ENCODE data around the gene STK31. TPM values are rescaled to one million over a fixed set of nuclear protein-coding genes. Genes with fewer than 3 reads are reported as not detected.
"Not testable (repeated sequence)": the region's sequence is repeated elsewhere in the genome, so short reads cannot be mapped to it uniquely, and the experiment has no call there.

Gene STK31
- total RNA-seq, 2 donors from 2014 or later: 1.4 to 1.6 TPM

GRCh38 chr7:23768022-23768421, 58.0 kb downstream of the STK31 start:
- H3K4me1 ChIP-seq (ENCODE audit: control insufficient read depth, insufficient read depth, low read length): no peaks in the 10 kb centered on the region
- TF ChIP-seq, protein P1, sequence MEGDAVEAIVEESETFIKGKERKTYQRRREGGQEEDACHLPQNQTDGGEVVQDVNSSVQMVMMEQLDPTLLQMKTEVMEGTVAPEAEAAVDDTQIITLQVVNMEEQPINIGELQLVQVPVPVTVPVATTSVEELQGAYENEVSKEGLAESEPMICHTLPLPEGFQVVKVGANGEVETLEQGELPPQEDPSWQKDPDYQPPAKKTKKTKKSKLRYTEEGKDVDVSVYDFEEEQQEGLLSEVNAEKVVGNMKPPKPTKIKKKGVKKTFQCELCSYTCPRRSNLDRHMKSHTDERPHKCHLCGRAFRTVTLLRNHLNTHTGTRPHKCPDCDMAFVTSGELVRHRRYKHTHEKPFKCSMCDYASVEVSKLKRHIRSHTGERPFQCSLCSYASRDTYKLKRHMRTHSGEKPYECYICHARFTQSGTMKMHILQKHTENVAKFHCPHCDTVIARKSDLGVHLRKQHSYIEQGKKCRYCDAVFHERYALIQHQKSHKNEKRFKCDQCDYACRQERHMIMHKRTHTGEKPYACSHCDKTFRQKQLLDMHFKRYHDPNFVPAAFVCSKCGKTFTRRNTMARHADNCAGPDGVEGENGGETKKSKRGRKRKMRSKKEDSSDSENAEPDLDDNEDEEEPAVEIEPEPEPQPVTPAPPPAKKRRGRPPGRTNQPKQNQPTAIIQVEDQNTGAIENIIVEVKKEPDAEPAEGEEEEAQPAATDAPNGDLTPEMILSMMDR (conservative IDR thresholded peaks at IDR 0.05): no peak
- Mint-ChIP-seq H3K4me1 (peaks cover 8% of the 10 kb centered on the region), H3K4me3 (no peak overlapping the region), H3K27me3 (ENCODE audit: insufficient read depth) (no peaks in the 10 kb centered on the region), H3K27ac (no peak overlapping the region), H3K36me3 (ENCODE audit: low read depth) (no peaks in the 10 kb centered on the region), H3K9me3 (peaks cover 1% of the 10 kb centered on the region)
- no peak overlapping the region for H3K27ac ChIP-seq (ENCODE audit: low read depth, low read length)
- no peaks in the 10 kb centered on the region for H3K9me3 ChIP-seq (ENCODE audit: control insufficient read depth, low read length)
- no peak overlapping the region for H3K9ac ChIP-seq (ENCODE audit: extremely low read depth, low read length, poor library complexity, severe bottlenecking)
- DNase-seq: no peak
- H3K4me3 ChIP-seq (ENCODE audit: low read length): no peak overlapping the region
- WGBS, 2 experiments (ENCODE audit: insufficient coverage in 1 of 2, insufficient read length in 1 of 2): 94% methylated on average over 3 of the region's 3 CpGs; no CpG with 5 or more reads in 1 of the 2 experiments
- no peaks in the 10 kb centered on the region for H3K27me3 ChIP-seq (ENCODE audit: control insufficient read depth, insufficient read depth, low read length, poor library complexity, severe bottlenecking)
- no peaks in the 10 kb centered on the region for H3K36me3 ChIP-seq (ENCODE audit: control insufficient read depth, insufficient read depth, low read length)

DNA sequence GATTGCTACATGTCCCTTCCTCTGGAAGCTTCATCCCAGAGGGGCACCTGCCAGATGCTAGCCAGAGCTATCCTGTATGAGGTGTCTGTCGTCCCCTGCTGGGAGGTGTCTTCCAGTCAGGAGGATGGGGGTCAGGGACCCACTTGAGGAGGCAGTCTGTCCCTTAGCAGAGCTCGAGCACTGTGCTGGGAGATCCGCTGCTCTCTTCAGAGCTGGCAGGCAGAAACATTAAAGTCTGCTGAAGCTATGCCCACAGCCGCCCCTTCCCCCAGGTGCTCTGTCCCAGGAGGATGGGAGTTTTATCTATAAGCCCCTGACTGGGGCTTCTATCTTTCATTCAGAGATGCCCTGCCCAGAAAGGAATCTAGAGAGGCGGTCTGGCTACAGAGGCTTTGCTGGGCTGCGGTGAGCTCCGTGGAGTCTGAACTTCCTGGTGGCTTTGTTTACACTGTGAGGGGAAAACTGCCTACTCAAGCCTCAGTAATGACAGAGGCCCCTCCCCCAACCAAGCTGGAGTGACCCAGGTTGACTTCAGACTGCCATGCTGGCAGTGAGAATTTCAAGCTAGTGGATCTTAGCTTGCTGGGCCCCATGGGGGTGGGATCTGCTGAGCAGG, 69.3 kb downstream of the STK31 start:
- H3K4me1 Mint-ChIP-seq, H3K4me3 Mint-ChIP-seq: not testable (repeated sequence)

GRCh38 chr7:23783115-23783514, 73.1 kb downstream of the STK31 start:
- WGBS, 2 experiments (ENCODE audit: insufficient coverage in 1 of 2, insufficient read length in 1 of 2): 91 to 93% methylated on average over 5 of the region's 5 CpGs

More for the DNA sequence above, 69.3 kb downstream of the STK31 start:
- H3K27me3 ChIP-seq (ENCODE audit: control insufficient read depth, insufficient read depth, low read length, poor library complexity, severe bottlenecking); H3K27ac ChIP-seq (ENCODE audit: low read depth, low read length); H3K4me1 ChIP-seq (ENCODE audit: control insufficient read depth, insufficient read depth, low read length); H3K9ac ChIP-seq (ENCODE audit: extremely low read depth, low read length, poor library complexity, severe bottlenecking); H3K27me3 Mint-ChIP-seq (ENCODE audit: insufficient read depth); H3K36me3 ChIP-seq (ENCODE audit: control insufficient read depth, insufficient read depth, low read length); H3K27ac Mint-ChIP-seq; H3K36me3 Mint-ChIP-seq (ENCODE audit: low read depth); H3K4me3 ChIP-seq (ENCODE audit: low read length): not testable (repeated sequence)
- peaks cover 32% of the 10 kb centered on the region for H3K9me3 ChIP-seq (ENCODE audit: control insufficient read depth, low read length)
- WGBS, 2 experiments (ENCODE audit: insufficient coverage in 1 of 2, insufficient read length in 1 of 2): 89% methylated on average over 5 to 7 of the region's 7 CpGs
- H3K9me3 Mint-ChIP-seq: peaks cover 10% of the 10 kb centered on the region
- peak; percentile 42 for DNase-seq

More at GRCh38 chr7:23783115-23783514, 73.1 kb downstream of the STK31 start:
- Histone ChIP-seq H3K27me3 (ENCODE audit: control insufficient read depth, insufficient read depth, low read length, poor library complexity, severe bottlenecking) (no peaks in the 10 kb centered on the region), H3K9ac (ENCODE audit: extremely low read depth, low read length, poor library complexity, severe bottlenecking) (no peak overlapping the region), H3K36me3 (ENCODE audit: control insufficient read depth, insufficient read depth, low read length) (no peaks in the 10 kb centered on the region), H3K4me3 (ENCODE audit: low read length) (no peak overlapping the region), H3K27ac (ENCODE audit: low read depth, low read length) (no peak overlapping the region), H3K9me3 (ENCODE audit: control insufficient read depth, low read length) (peaks cover 30% of the 10 kb centered on the region), H3K4me1 (ENCODE audit: control insufficient read depth, insufficient read depth, low read length) (no peaks in the 10 kb centered on the region)
- Mint-ChIP-seq H3K4me1 (peaks cover 10% of the 10 kb centered on the region), H3K9me3 (peaks cover 7% of the 10 kb centered on the region), H3K27me3 (ENCODE audit: insufficient read depth) (no peaks in the 10 kb centered on the region), H3K36me3 (ENCODE audit: low read depth) (peaks cover 5% of the 10 kb centered on the region), H3K4me3 (no peak overlapping the region), H3K27ac (no peak overlapping the region)
- TF ChIP-seq, protein P1 (conservative IDR thresholded peaks at IDR 0.05): no peak
- no peak for DNase-seq
